Measurements from ENCODE around the gene LCN6. TPM values are rescaled to one million over a fixed set of nuclear protein-coding genes. Genes with fewer than 3 reads are reported as not detected.
A peak's percentile ranks its signal among the peaks of the same experiment; 100 is the strongest.

Gene LCN6
- total and polyA plus RNA-seq, 10 of the 15 experiments (the other 5 are each of a cell fraction or from before 2014, with no cell fraction given): not detected

- BruUV-seq (replicated peaks): no TSS peak
- Histone ChIP-seq H3K4me3 (no peak overlapping the region), H3K27ac (ENCODE audit: control insufficient read depth, insufficient read depth) (no peak overlapping the region), H3K9me3 (replicated peaks; ENCODE audit: control insufficient read depth, insufficient read depth, low read length) (peaks cover 6% of the 10 kb centered on the region; the same call in 2 of the 3 replicates), H3K4me1 (ENCODE audit: control insufficient read depth, insufficient read depth, low read length) (no peaks in the 10 kb centered on the region), H4K20me1 (ENCODE audit: control insufficient read depth, insufficient read depth) (no peaks in the 10 kb centered on the region), H3K9ac (ENCODE audit: control insufficient read depth, insufficient read depth, low read length) (no peak overlapping the region), H2AFZ (ENCODE audit: control insufficient read depth, low read depth, low read length) (peak overlapping the region; percentile 11; the same call in 1 of the 2 replicates), H3K79me2 (ENCODE audit: control insufficient read depth, insufficient read depth, low read length) (no peaks in the 10 kb centered on the region), H3K4me2 (ENCODE audit: control insufficient read depth, insufficient read depth) (no peak overlapping the region), H3K36me3 (ENCODE audit: control insufficient read depth in 2 of 2, insufficient read depth in 2 of 2, low read length in 1 of 2) (no peaks in the 10 kb centered on the region), H3K27me3 (replicated peaks in 1 of 2; ENCODE audit: control insufficient read depth in 2 of 2, insufficient read depth in 2 of 2, low read length in 1 of 2) (peaks cover 0 to 1% of the 10 kb centered on the region in 2 experiments; a peak in 1 of 4 replicates)
- ChIA-PET SMC1A (ENCODE audit: uncharacterized antibody, unreplicated experiment) (interaction anchor here (1.3 to 3.1 kb wide), 2 partner anchors 10 to 259 kb away, joined by 3 to 21 read pairs; no protein-coding TSS in a partner anchor), POLR2A (interaction anchor here (0.6 to 1.7 kb wide), 2 partner anchors 11 to 446 kb away, joined by 3 to 5 read pairs; no protein-coding TSS in a partner anchor), RAD21 (ENCODE audit: unreplicated experiment) (interaction anchor here (2.0 kb wide), 3 partner anchors 11 to 252 kb away, joined by 4 to 9 read pairs (median 6); no protein-coding TSS in a partner anchor), CTCF (interaction anchor here (0.7 to 13.1 kb wide), 8 partner anchors 7 to 258 kb away, joined by 3 to 163 read pairs (median 7); partner anchors contain the start of gene LCN8)
- ATAC-seq (no peak), FAIRE-seq (no peak), DNase-seq (ENCODE audit: low read depth, low spot score) (no peak)
- WGBS (ENCODE audit: insufficient coverage, insufficient replicate concordance, low lambda C conversion rate, missing lambda C conversion rate): 51% methylated on average over 7 of the region's 7 CpGs
- no peak for TF ChIP-seq SRF (IDR thresholded peaks at IDR 0.05; ENCODE audit: low read depth in 2 of 2, low read length in 2 of 2)
- no peak for TF ChIP-seq STAT3 (IDR thresholded peaks at IDR 0.05; ENCODE audit: low read depth, low read length)
- TF ChIP-seq ZNF274 (IDR thresholded peaks at IDR 0.05; ENCODE audit: insufficient read depth, insufficient read length): no peak
- TF ChIP-seq STAT1 (conservative IDR thresholded peaks at IDR 0.05): no peak
- TF ChIP-seq POLR2AphosphoS2 (IDR thresholded peaks at IDR 0.05; ENCODE audit: low read depth, low read length): no peak
- TF ChIP-seq POLR2A (IDR thresholded peaks at IDR 0.05; ENCODE audit: low read depth, low read length): no peak
- no peak for TF ChIP-seq PBX3 (IDR thresholded peaks at IDR 0.05; ENCODE audit: insufficient replicate concordance, low read depth, low read length)
- TF ChIP-seq EED (IDR thresholded peaks at IDR 0.05; ENCODE audit: low read depth): no peak
- intact Hi-C loops (cut with micrococcal nuclease; ENCODE audit: unreplicated experiment): no loop called here
- in situ Hi-C loops (cut with MboI): no loop called here
These were observed 28.6 kb upstream of the LCN6 start for GRCh38 chr9:136776947-136777346.
